PC-3 (cell line): ENCODE results near the gene BARHL2. TPM values are rescaled to one million over a fixed set of nuclear protein-coding genes. Genes with fewer than 3 reads are reported as not detected.

Experiments
- ATAC-seq: fragments of 200-7000 bp; cut with Tn5 transposase; 2 replicates; pipeline ENCODE4 v1.9.1; 2020; ENCODE audit warnings: mild to moderate bottlenecking, moderate library complexity
- BruUV-seq: library from RNA; stranded (reverse); fragments of 400-500 nt; replicated peaks from 2 replicates; lab custom pipeline; 2021; lab: Mats Ljungman, UMichigan
- CTCF ChIA-PET: fragments of 300-600 bp; sonication (Branson Sonifier 250); formaldehyde crosslinking; loops from one replicate; lab custom pipeline; 2022; ENCODE audit warnings: antibody characterized with exemption; lab: Charles Lee
- POLR2A ChIA-PET: fragments of 300-600 bp; sonication (Branson Sonifier 250); formaldehyde crosslinking; loops from one replicate; lab custom pipeline; 2022; ENCODE audit warnings: antibody characterized with exemption; ENCODE audit not compliant: unreplicated experiment; lab: Charles Lee
- DNase-seq: peaks from one replicate; pipeline ENCODE4 v3.0.0-alpha.2; 2015
- H2AFZ ChIP-seq: fragments of 300-600 bp; sonication (generic); 2 replicates; pipeline ENCODE4 v1.6.0; 2016; ENCODE audit warnings: antibody characterized with exemption, low read length
- H3F3A ChIP-seq: fragments of 300-600 bp; sonication (generic); one replicate; pipeline ENCODE4 v1.6.0; 2017; ENCODE audit warnings: antibody characterized with exemption, low read length, control low read depth, mild to moderate bottlenecking; ENCODE audit not compliant: unreplicated experiment
- H3K27ac ChIP-seq: fragments of 300-600 bp; sonication (generic); 2 replicates; pipeline ENCODE4 v1.5.1; 2016; ENCODE audit warnings: mild to moderate bottlenecking, low read length
- H3K27me3 ChIP-seq: fragments of 300-600 bp; sonication (generic); 2 replicates; pipeline ENCODE4 v1.6.1; 2016; ENCODE audit warnings: low read length, mixed read lengths
- H3K36me3 ChIP-seq: fragments of 300-600 bp; sonication (generic); 2 replicates; pipeline ENCODE4 v1.6.1; 2016; ENCODE audit warnings: low read depth, mixed run types, low read length, mixed read lengths
- H3K4me1 ChIP-seq: fragments of 300-600 bp; sonication (generic); 2 replicates; pipeline ENCODE4 v1.5.1; 2016; ENCODE audit warnings: low read length; ENCODE audit not compliant: insufficient read depth
- H3K4me2 ChIP-seq: fragments of 300-600 bp; sonication (generic); 2 replicates; pipeline ENCODE4 v1.6.0; 2016; ENCODE audit warnings: low read length
- H3K4me3 ChIP-seq: fragments of 300-600 bp; sonication (generic); 2 replicates; pipeline ENCODE4 v1.5.1; 2016; ENCODE audit warnings: mild to moderate bottlenecking, low read length, mixed read lengths
- H3K79me2 ChIP-seq: fragments of 300-600 bp; sonication (generic); 2 replicates; pipeline ENCODE4 v1.6.1; 2017; ENCODE audit warnings: low read length, mixed read lengths
- H3K9ac ChIP-seq: fragments of 300-600 bp; sonication (generic); 2 replicates; pipeline ENCODE4 v1.6.0; 2016; ENCODE audit warnings: mild to moderate bottlenecking, low read length
- H3K9me2 ChIP-seq: fragments of 300-600 bp; sonication (generic); replicated peaks from 2 replicates; pipeline ENCODE4 v1.6.1; 2016; ENCODE audit warnings: mixed run types, low read length, mixed read lengths
- H3K9me3 ChIP-seq: fragments of 300-600 bp; sonication (generic); 2 replicates; pipeline ENCODE4 v1.6.1; 2016; ENCODE audit warnings: low read length, mixed read lengths
- H4K20me1 ChIP-seq: fragments of 300-600 bp; sonication (generic); 2 replicates; pipeline ENCODE4 v1.6.1; 2016; ENCODE audit warnings: low read length, mixed read lengths
- CTCF ChIP-seq: fragments of 300-600 bp; sonication (generic); conservative IDR thresholded peaks from 2 replicates; pipeline ENCODE4 v1.5.1; 2017; ENCODE audit warnings: antibody characterized with exemption, low read depth, mild to moderate bottlenecking, low read length
- EZH2 ChIP-seq: fragments of 300-600 bp; sonication (generic); IDR thresholded peaks from one replicate; pipeline ENCODE4 v1.6.1; 2017; ENCODE audit warnings: antibody characterized with exemption, mild to moderate bottlenecking, low read length; ENCODE audit not compliant: unreplicated experiment
- EZH2phosphoT487 ChIP-seq: fragments of 300-600 bp; sonication (generic); IDR thresholded peaks from 2 replicates; pipeline ENCODE4 v1.6.1; 2018; ENCODE audit warnings: mild to moderate bottlenecking, antibody characterized with exemption, low read length, borderline replicate concordance
- intact Hi-C: fragments of 100-400 bp; cut with micrococcal nuclease; formaldehyde crosslinking; loops from 2 replicates; pipeline ENCODE4 v1.9.0; 2023
- total RNA-seq: library from RNA; depleted of rRNA; stranded (reverse); fragments of >200 nt; gene quantifications from 2 replicates; pipeline ENCODE4 v1.2.3, GENCODE V29; 2014

Gene BARHL2
- total RNA-seq, 1 experiment from 2014 or later, result not detected

- no peaks in the 10 kb centered on the region for H3F3A ChIP-seq
- no peaks in the 10 kb centered on the region for H4K20me1 ChIP-seq
- H3K4me1 ChIP-seq, result no peaks in the 10 kb centered on the region
- no peaks in the 10 kb centered on the region for H3K9me2 ChIP-seq
- ATAC-seq (no peak), DNase-seq (no peak)
- BruUV-seq, result no TSS peak
- H2AFZ ChIP-seq, result no peak overlapping the region
- intact Hi-C loops, result no loop called here
- H3K4me3 ChIP-seq, result no peak overlapping the region
- H3K36me3 ChIP-seq, result no peaks in the 10 kb centered on the region
- no peak overlapping the region for H3K4me2 ChIP-seq
- no peaks in the 10 kb centered on the region for H3K79me2 ChIP-seq
- no peak overlapping the region for H3K9ac ChIP-seq
- no peak overlapping the region for H3K27ac ChIP-seq
- H3K27me3 ChIP-seq, result peaks cover 19% of the 10 kb centered on the region
- CTCF ChIA-PET, result no interaction called here
- POLR2A ChIA-PET, result no interaction called here
- TF ChIP-seq EZH2phosphoT487 (no peak), EZH2 (no peak), CTCF (no peak)
- H3K9me3 ChIP-seq, result no peaks in the 10 kb centered on the region
These were observed 44.9 kb upstream of the BARHL2 start for GRCh38 chr1:90761781-90762589.

GRCh38 chr1:90761156-90761555 lies 44.1 kb upstream of the BARHL2 start:
- ATAC-seq, result no peak

More at GRCh38 chr1:90761156-90761555, 44.1 kb upstream of the BARHL2 start:
- no peak overlapping the region for H3K4me2 ChIP-seq
- POLR2A ChIA-PET, result no interaction called here
- no peak overlapping the region for H2AFZ ChIP-seq
- TF ChIP-seq EZH2 (no peak), EZH2phosphoT487 (no peak), CTCF (no peak)
- no peak overlapping the region for H3K27ac ChIP-seq
- no peaks in the 10 kb centered on the region for H3K9me3 ChIP-seq
- intact Hi-C loops, result no loop called here
- H3K27me3 ChIP-seq, result peaks cover 19% of the 10 kb centered on the region
- no peaks in the 10 kb centered on the region for H3F3A ChIP-seq
- H3K9me2 ChIP-seq, result no peaks in the 10 kb centered on the region
- H3K36me3 ChIP-seq, result no peaks in the 10 kb centered on the region
- DNase-seq, result no peak
- CTCF ChIA-PET, result no interaction called here
- H3K4me3 ChIP-seq, result no peak overlapping the region
- no peak overlapping the region for H3K9ac ChIP-seq
- H3K79me2 ChIP-seq, result no peaks in the 10 kb centered on the region
- BruUV-seq, result no TSS peak
- H3K4me1 ChIP-seq, result no peaks in the 10 kb centered on the region
- no peaks in the 10 kb centered on the region for H4K20me1 ChIP-seq
